HG03060 (cell line): ENCODE results near the gene DPM3.

Experiments used
- ATAC-seq: cut with Tn5 transposase; IDR thresholded peaks from one replicate; pipeline ENCODE4 v1.9.1; 2021; ENCODE audit warnings: low read depth, moderate number of reproducible peaks; ENCODE audit not compliant: unreplicated experiment

The DPM3 gene

DNA sequence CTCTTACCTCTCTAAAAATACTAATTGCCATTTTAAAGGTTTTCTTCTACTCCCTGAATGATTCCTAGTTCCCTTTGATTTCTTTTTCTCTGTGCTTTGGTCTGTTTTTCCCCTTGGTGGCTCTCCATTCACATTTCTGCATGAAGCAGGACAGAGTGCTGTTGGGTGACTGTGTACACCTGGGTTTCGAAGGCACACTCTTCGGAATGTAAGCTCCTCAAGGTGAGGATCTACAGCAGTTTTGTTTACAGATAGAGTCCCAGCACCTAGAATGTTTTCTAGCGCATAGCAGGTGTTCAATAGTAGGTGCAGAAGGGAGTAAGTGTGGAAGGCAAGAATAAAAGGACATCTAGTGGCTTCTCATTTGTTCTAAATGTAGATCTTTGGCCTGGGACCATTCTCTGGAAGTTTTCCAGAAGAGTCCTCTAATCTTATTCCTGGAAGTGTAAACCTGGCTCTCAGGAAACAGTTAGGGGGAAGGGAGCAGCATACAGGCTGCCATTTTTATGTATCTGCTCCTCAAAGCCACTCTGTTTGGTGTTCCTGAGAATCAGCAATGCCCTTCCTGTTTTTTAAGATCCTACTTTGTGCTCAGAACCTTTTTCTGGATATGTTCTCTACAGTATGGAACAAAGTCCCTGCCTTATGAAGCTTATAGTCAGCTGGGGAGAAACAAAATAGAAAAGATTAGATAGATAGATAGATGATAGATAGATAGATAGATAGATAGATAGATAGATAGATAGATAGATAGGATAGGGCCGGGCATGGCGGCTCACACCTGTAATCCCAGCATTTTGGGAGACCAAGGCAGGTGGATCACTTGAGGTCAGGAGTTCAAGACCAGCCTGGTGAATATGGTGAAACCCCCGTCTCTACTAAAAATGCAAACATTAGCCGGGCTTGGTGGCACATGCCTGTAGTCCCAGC is 35.5 kb downstream of the DPM3 start:
- no peak for ATAC-seq

DNA sequence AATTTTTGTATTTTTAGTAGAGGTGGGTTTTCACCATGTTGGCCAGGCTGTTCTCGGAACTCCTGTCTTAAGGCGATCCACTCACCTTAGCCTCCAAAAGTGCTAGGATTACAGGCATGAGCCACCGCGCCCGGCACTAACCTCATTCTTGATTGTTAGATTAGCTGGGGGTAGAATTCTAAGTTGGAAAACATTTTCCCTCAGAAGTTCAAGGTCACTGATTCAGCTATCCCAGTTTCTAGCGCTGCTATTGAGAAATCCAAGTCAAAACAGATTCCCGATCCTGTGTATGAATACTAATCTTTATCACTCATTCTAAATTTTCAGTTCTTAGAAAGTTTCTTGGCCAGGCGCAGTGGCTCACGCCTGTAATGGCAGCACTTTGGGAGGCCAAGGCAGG is 37.0 kb downstream of the DPM3 start:
- no peak for ATAC-seq

DNA sequence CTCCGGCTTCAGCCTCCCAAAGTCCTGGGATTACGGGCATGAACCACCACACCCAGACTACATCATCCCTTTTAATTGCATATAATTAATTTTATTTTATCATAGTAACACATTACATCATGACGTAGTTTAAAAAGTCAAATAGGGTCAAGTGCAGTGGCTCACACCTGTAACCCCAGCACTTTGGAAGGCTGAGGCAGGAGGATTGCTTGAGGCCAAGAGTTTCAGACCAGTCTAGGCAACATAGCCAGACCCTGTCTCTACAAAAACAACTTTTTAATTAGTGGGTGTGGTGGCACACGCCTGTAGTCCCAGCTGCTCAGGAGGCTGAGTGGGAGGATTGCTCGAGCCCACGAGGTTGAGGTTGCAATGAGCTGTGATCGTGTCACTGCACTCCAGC is 41.0 kb downstream of the DPM3 start:
- no peak for ATAC-seq

DNA sequence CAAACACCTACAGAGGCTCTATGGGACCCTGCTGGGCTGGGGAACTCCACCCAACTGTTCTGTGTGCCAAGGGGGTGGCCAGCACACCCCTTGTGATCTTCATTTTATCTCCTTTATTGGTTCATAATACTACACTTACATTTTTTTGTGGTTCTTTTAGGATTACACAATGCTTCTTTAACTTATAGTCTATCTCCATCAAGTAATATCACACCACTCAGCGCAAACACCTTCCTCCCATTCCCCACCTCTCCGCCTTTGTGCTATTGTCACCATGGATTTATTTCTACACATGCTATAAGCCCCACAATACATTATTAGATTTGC is 45.7 kb downstream of the DPM3 start:
- no peak for ATAC-seq

DNA sequence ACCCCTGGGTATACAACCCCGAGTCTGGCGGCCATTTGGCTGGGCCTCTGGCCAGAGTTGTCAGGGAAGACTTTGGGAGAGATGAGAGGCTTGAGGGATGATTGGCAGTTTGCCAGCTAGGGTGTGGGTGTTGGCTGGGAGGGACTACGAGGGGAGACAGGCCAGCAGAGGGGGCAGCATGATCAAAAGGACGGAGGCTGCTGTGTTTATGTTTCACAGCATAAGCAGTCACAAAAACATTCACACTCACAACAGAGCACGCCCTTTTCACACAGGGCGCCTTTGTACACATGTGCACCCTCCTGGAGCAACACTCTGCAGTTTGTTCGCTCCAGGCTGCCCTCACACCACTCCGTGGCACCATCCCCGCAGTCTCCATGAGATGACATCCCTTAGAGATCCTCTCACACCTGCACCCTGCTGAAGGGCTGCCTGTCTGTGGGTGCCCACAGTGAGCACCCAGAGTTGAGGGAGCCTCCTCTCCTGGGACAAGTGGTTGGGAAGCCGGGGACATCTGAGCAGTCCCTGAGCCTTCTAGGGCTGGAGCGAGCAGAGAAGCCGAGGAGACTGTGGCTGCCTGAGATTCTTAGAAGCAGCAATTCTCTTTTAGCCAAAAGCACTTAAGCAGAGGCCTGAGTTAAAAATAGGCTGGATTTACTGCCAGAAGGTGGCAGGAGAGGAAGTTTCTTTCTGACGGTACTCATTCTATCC is 46.3 kb downstream of the DPM3 start:
- no peak for ATAC-seq

DNA sequence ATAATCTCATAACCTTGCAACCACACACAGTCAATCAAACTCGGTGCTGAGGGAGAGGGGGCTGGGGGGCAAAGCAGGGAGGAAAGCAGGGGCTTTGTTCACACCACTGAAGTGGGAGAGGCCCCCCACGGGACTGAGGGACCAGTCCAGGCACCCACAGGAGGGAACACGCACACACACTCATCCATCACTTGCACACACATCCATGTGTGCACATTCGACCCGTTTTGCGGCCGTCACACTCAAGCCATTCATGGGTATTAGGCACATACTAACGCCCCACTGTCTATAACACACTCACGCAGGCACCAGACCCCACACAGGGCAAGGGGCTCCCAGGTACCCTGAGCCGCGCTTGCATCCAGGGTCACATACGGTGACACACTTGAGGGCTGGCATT is 47.7 kb downstream of the DPM3 start:
- no peak for ATAC-seq

DNA sequence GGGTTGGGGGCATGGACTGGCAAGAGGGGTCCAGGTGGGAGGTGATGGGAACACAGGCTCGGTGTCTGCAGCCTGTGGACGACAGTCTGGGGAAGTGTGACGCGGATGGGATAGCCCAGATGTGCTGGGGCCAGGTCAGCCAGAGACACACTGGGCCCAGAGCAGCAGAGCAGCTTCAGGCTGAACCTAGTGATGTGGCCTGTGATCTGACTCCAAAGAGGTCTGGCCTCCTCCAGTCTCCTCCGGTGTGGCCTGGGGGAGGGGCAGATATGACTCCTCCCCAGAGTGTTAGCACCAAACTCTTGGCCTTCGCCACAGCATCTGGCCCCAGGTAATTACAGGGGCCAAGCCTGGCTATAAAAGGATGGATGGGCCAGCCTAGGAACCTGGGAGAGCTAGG is 48.2 kb downstream of the DPM3 start:
- no peak for ATAC-seq

DNA sequence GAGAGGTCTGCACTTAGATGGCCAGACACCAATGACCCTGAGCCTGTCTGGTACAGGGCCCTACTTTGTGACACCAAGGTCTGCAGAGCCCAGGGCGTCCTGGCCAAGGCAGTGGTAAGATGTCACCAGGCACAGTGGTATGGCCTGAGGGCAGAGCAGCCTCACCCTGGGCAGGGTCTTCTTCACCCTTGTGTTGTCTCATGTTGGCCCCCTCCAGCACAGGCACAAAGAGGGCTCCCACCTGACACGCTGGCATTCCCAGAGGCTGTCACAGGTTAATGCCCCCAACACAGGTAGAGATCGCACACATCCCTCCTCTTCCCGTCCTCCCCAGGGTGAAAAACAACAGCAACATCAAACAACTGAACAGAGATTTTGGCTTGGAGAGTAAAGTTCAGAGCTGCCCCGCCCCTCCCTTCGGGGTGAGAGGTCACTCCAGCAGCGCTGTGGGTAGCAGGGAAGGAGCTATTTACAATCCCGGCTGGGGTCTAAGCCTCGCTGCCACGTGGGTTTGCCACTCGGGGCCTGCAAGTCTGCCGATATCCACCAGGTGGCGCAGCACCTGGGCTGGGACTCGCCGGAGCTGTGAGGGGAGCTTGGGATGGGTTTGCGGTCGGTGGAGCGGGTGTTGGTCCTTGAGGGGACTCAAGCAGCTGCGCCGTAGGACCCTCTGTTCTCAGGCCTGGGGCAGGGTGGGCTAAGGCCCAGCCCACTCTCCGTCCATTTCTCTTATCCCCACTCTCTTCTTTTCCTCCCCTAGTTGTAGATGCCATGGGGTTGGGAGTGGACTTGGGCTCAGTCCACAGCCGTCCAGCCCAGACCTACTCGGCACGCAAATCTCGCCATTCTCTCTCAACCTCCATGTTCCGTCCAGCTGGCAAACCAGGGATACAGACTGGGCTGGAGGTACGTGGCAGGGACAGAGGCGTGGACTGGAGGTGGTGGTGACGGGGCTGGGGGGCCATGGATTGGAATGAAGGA is 49.0 kb downstream of the DPM3 start:
- ATAC-seq: no peak
